ENCODE data around the gene CNOT4.
A peak's percentile ranks its signal among the peaks of the same experiment; 100 is the strongest.

Gene CNOT4

GRCh38 chr7:135391514-135391913 is 118.4 kb downstream of the CNOT4 start:
- DNase-seq, result no peak

- peak; percentile 78 for DNase-seq
Observed at GRCh38 chr7:135390829-135391228, 119.1 kb downstream of the CNOT4 start.

GRCh38 chr7:135389971-135390370 is 119.9 kb downstream of the CNOT4 start:
- DNase-seq, result peak; percentile 53

GRCh38 chr7:135388616-135389015 is 121.3 kb downstream of the CNOT4 start:
- peak; percentile 20 for DNase-seq

GRCh38 chr7:135386776-135387175 is 123.1 kb downstream of the CNOT4 start:
- peak; percentile 64 for DNase-seq

GRCh38 chr7:135386181-135386580 is 123.7 kb downstream of the CNOT4 start:
- no peak for DNase-seq

- peak; percentile 94 for DNase-seq
Observed at GRCh38 chr7:135385209-135385608, 124.7 kb downstream of the CNOT4 start.

- DNase-seq, result no peak
Observed at GRCh38 chr7:135383525-135384175, 126.3 kb downstream of the CNOT4 start.

- DNase-seq, result no peak
Observed at GRCh38 chr7:135382173-135382572, 127.7 kb downstream of the CNOT4 start.

GRCh38 chr7:135381369-135381768 is 128.5 kb downstream of the CNOT4 start:
- no peak for DNase-seq

- DNase-seq, result peak; percentile 69
Observed at GRCh38 chr7:135380351-135380750, 129.6 kb downstream of the CNOT4 start.

GRCh38 chr7:135377171-135377570 is 132.7 kb downstream of the CNOT4 start:
- DNase-seq, result peak; percentile 30

GRCh38 chr7:135375908-135376699 is 133.8 kb downstream of the CNOT4 start:
- no peak for DNase-seq

GRCh38 chr7:135374736-135375135 is 135.2 kb downstream of the CNOT4 start:
- DNase-seq, result no peak

GRCh38 chr7:135372222-135372621 is 137.7 kb downstream of the CNOT4 start:
- no peak for DNase-seq

GRCh38 chr7:135370656-135371055 is 139.2 kb downstream of the CNOT4 start:
- DNase-seq, result no peak

GRCh38 chr7:135369405-135369804 is 140.5 kb downstream of the CNOT4 start:
- DNase-seq, result no peak

GRCh38 chr7:135368416-135369186 is 141.3 kb downstream of the CNOT4 start:
- DNase-seq, result peak; percentile 53

GRCh38 chr7:135366843-135367508 is 142.9 kb downstream of the CNOT4 start:
- DNase-seq, result no peak

GRCh38 chr7:135365721-135366120 is 144.2 kb downstream of the CNOT4 start:
- DNase-seq, result no peak

- DNase-seq, result no peak
Observed at GRCh38 chr7:135364206-135364605, 145.7 kb downstream of the CNOT4 start.

GRCh38 chr7:135362871-135363270 is 147.0 kb downstream of the CNOT4 start:
- DNase-seq, result no peak

- DNase-seq, result no peak
Observed at GRCh38 chr7:135361788-135362187, 148.1 kb downstream of the CNOT4 start.

Measured in NCI-H69 (cell line).